ENCODE data around the gene TFB1M. TPM values are rescaled to one million over a fixed set of nuclear protein-coding genes. Genes with fewer than 3 reads are reported as not detected.
A peak's percentile ranks its signal among the peaks of the same experiment; 100 is the strongest.

The TFB1M gene
- total and polyA plus RNA-seq, 9 of the 15 experiments (the other 6 are each of a cell fraction or from before 2014, with no cell fraction given) = 34.6 to 145 (median 40.4) TPM

DNA sequence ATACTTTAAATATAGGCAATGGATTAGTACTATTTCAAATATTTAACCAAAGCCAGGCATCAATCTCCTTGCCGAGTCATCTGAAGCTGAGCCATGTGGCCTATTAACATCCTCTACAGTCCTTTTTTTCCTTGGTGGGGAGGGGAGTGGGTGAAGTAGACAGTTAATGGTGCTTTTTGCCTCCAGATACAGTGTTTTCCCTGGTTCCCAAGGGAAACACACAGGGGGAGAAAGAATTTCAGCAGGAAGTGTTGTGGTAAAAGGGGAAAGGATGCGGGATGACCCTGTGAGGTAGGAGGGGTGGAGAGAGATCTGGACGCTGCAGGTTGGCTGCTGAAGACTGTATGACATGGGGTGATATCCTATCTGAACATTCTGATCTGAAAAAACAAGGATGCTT lies 40.9 kb downstream of the TFB1M start:
- Histone ChIP-seq H3K79me2 (ENCODE audit: control insufficient read depth, insufficient read depth, low read length) (no peaks in the 10 kb centered on the region), H3K9me1 (ENCODE audit: control insufficient read depth, insufficient read depth, low read length) (no peaks in the 10 kb centered on the region), H3K36me3 (ENCODE audit: control insufficient read depth, insufficient read depth, low read length) (peaks cover 67% of the 10 kb centered on the region), H3K4me1 (replicated peaks in 1 of 2; ENCODE audit: control insufficient read depth in 2 of 2, insufficient read depth in 2 of 2, low read length in 2 of 2) (peaks cover 0 to 7% of the 10 kb centered on the region in 2 experiments; a peak in 2 of 5 replicates), H3K9me3 (replicated peaks; ENCODE audit: control insufficient read depth, insufficient read depth, low read depth, low read length) (no peaks in the 10 kb centered on the region), H3K4me3 (no peak overlapping the region), H3K27ac (ENCODE audit: extremely low read depth, low read depth, low read length) (no peak overlapping the region), H2AFZ (ENCODE audit: low read depth, low read length) (no peak overlapping the region), H3K9ac (ENCODE audit: insufficient read depth in 1 of 2, low read depth in 2 of 2, low read length in 2 of 2) (no peak overlapping the region), H4K20me1 (replicated peaks; ENCODE audit: control insufficient read depth, insufficient read depth, low read length) (no peaks in the 10 kb centered on the region), H3K4me2 (ENCODE audit: insufficient read depth, low read length) (no peak overlapping the region), H3K27me3 (ENCODE audit: control insufficient read depth in 2 of 2, insufficient read depth in 2 of 2, low read length in 2 of 2) (no peaks in the 10 kb centered on the region)
- ChIA-PET CTCF (ENCODE audit: low intra/inter-chr PET ratio) (no interaction called here), POLR2A (interaction anchor here (0.9 to 1.0 kb wide), 2 partner anchors 12 to 26 kb away, joined by 3 read pairs; no protein-coding TSS in a partner anchor)
- in situ Hi-C loops (cut with MboI) (no loop called here), intact Hi-C loops (cut with micrococcal nuclease) (no loop called here)
- DNase-seq (ENCODE audit: extremely low read depth in 1 of 4, low spot score in 3 of 4) (peak in 3 of 4 experiments; percentile 8 to 27 (median 9)), ATAC-seq (peak; percentile 50; the same call in 2 of the 3 replicates), FAIRE-seq (no peak)
- 36% methylated on average over 3 of the region's 3 CpGs for WGBS (ENCODE audit: insufficient coverage, low coverage, missing lambda C conversion rate)
- no TSS peak for BruUV-seq (replicated peaks)
- TF ChIP-seq, protein P1, sequence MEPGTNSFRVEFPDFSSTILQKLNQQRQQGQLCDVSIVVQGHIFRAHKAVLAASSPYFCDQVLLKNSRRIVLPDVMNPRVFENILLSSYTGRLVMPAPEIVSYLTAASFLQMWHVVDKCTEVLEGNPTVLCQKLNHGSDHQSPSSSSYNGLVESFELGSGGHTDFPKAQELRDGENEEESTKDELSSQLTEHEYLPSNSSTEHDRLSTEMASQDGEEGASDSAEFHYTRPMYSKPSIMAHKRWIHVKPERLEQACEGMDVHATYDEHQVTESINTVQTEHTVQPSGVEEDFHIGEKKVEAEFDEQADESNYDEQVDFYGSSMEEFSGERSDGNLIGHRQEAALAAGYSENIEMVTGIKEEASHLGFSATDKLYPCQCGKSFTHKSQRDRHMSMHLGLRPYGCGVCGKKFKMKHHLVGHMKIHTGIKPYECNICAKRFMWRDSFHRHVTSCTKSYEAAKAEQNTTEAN (CRISPR knock-in tag; IDR thresholded peaks at IDR 0.05) = no peak
- no peak for TF ChIP-seq NFATC3 (IDR thresholded peaks at IDR 0.05)
- no peak for TF ChIP-seq NRF1 (conservative IDR thresholded peaks at IDR 0.05 in 1 of 2, IDR thresholded peaks at IDR 0.05 in 1 of 2)
- TF ChIP-seq BCOR (IDR thresholded peaks at IDR 0.05) = no peak
- TF ChIP-seq ZBTB8A (IDR thresholded peaks at IDR 0.05; ENCODE audit: partially characterized antibody) = no peak
- TF ChIP-seq, protein P2, sequence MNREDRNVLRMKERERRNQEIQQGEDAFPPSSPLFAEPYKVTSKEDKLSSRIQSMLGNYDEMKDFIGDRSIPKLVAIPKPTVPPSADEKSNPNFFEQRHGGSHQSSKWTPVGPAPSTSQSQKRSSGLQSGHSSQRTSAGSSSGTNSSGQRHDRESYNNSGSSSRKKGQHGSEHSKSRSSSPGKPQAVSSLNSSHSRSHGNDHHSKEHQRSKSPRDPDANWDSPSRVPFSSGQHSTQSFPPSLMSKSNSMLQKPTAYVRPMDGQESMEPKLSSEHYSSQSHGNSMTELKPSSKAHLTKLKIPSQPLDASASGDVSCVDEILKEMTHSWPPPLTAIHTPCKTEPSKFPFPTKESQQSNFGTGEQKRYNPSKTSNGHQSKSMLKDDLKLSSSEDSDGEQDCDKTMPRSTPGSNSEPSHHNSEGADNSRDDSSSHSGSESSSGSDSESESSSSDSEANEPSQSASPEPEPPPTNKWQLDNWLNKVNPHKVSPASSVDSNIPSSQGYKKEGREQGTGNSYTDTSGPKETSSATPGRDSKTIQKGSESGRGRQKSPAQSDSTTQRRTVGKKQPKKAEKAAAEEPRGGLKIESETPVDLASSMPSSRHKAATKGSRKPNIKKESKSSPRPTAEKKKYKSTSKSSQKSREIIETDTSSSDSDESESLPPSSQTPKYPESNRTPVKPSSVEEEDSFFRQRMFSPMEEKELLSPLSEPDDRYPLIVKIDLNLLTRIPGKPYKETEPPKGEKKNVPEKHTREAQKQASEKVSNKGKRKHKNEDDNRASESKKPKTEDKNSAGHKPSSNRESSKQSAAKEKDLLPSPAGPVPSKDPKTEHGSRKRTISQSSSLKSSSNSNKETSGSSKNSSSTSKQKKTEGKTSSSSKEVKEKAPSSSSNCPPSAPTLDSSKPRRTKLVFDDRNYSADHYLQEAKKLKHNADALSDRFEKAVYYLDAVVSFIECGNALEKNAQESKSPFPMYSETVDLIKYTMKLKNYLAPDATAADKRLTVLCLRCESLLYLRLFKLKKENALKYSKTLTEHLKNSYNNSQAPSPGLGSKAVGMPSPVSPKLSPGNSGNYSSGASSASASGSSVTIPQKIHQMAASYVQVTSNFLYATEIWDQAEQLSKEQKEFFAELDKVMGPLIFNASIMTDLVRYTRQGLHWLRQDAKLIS (CRISPR knock-in tag; IDR thresholded peaks at IDR 0.05) = no peak
- no peak for TF ChIP-seq MCM2 (IDR thresholded peaks at IDR 0.05; ENCODE audit: low read depth)
- peak; percentile 47; the same call in 1 of the 2 replicates for TF ChIP-seq NFE2 (IDR thresholded peaks at IDR 0.05; ENCODE audit: low read depth)
- TF ChIP-seq POLR2H (tag; IDR thresholded peaks at IDR 0.05; ENCODE audit: low read depth) = no peak
- no peak for TF ChIP-seq ETS2 (tag; IDR thresholded peaks at IDR 0.05; ENCODE audit: borderline replicate concordance, poor library complexity, severe bottlenecking)
- TF ChIP-seq ZNF217 (CRISPR knock-in tag; IDR thresholded peaks at IDR 0.05) = no peak
- 0 out of 2 replicates have a peak, but pooled peaks have one; percentile 18 for TF ChIP-seq ARID1B (IDR thresholded peaks at IDR 0.05)
- no peak for TF ChIP-seq ETV6 (IDR thresholded peaks at IDR 0.05; ENCODE audit: borderline replicate concordance in 1 of 2, low read depth in 2 of 2, low read length in 1 of 2)
- TF ChIP-seq ETV6 (CRISPR knock-in tag; IDR thresholded peaks at IDR 0.05; ENCODE audit: borderline replicate concordance) = no peak
- TF ChIP-seq ARID2 (IDR thresholded peaks at IDR 0.05) = no peak
- TF ChIP-seq ZNF224 (CRISPR knock-in tag; IDR thresholded peaks at IDR 0.05) = no peak
- TF ChIP-seq ZNF707 (CRISPR knock-in tag; conservative IDR thresholded peaks at IDR 0.05) = no peak
- no peak for TF ChIP-seq BRCA1 (IDR thresholded peaks at IDR 0.05)
- no peak for TF ChIP-seq BRCA1 (CRISPR knock-in tag; IDR thresholded peaks at IDR 0.05)
- no peak for TF ChIP-seq MEF2A (IDR thresholded peaks at IDR 0.05; ENCODE audit: control insufficient read depth, low read depth, low read length)
- TF ChIP-seq ZNF766 (CRISPR knock-in tag; conservative IDR thresholded peaks at IDR 0.05) = 0 out of 2 replicates have a peak, but pooled peaks have one; percentile 42
